Hepatocyte (in vitro differentiated cells): ENCODE data around the gene PXDN.

Experiments
- CTCF ChIP-seq: fragments of 200-600 bp; sonication (generic); IDR thresholded peaks from 2 replicates; pipeline ENCODE4 v1.5.1; 2016; ENCODE audit warnings: antibody characterized with exemption, mild to moderate bottlenecking; ENCODE audit not compliant: poor library complexity
- EZH2 ChIP-seq: fragments of 200-600 bp; sonication (generic); IDR thresholded peaks from 2 replicates; pipeline ENCODE4 v1.6.1; 2016; ENCODE audit warnings: antibody characterized with exemption, mild to moderate bottlenecking, borderline replicate concordance
- EZH2phosphoT487 ChIP-seq: fragments of 200-600 bp; sonication (generic); IDR thresholded peaks from one replicate; pipeline ENCODE4 v1.6.1; 2018; ENCODE audit warnings: antibody characterized with exemption, mild to moderate bottlenecking, low read depth, moderate library complexity; ENCODE audit not compliant: unreplicated experiment, severe bottlenecking

GRCh38 chr2:1685957-1686783 lies 58.1 kb downstream of the PXDN start:
- TF ChIP-seq CTCF (no peak), EZH2 (no peak), EZH2phosphoT487 (no peak)
